ENCODE data around the gene ZNF664.

The ZNF664 gene

DNA sequence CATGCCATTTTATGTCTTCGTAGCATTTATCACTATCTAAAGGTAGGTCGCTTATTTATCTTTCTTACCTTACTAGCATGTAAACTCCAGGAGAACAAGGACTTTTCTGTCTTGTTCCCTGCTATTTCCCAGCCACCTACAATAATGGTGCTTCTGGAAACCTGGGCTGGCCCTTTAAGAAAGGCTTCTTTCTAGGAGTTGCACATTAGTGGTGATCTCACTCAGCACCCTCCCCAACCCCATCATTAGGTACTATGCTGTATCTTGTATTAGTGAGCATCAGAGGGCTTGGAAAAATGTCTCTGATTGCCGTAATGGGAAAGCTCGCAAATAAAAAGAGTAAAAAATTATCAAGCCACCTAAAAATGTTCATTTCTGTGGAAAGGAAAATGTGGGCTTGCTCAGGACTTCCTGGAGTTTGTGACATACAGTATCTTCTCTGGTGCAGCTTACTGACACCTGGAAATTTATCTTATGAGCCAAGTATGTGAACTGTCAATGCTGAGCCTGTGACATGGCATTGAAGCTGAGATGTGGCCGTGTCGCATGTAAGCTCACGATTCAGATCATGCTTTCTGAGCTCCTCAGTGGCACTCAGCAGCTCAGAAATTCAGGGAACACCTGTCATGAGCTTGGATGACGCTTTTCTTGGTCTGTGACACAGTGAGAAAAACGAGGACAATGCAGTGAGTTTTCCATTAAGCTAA lies 12.8 kb upstream of the ZNF664 start:
- no peak for FAIRE-seq

DNA sequence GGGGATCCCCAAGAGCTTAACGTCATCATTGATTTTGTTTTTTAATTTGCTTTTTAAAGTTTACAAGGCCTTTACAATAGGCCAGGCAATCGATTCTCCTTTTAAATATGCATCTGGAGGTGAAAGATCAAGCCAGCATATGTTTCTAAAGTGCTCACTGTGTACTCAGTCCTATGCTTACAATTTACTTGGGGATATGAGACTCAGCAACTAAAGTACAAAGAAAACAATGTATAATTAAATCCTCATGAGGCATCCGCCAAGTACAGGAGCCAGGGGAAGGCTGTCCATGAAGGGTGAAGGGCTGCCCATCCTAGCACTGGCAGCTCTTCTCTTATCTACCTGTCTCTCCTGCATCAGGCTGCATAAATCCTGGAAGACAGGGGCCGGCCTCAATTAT lies 12.2 kb upstream of the ZNF664 start:
- FAIRE-seq, result no peak

DNA sequence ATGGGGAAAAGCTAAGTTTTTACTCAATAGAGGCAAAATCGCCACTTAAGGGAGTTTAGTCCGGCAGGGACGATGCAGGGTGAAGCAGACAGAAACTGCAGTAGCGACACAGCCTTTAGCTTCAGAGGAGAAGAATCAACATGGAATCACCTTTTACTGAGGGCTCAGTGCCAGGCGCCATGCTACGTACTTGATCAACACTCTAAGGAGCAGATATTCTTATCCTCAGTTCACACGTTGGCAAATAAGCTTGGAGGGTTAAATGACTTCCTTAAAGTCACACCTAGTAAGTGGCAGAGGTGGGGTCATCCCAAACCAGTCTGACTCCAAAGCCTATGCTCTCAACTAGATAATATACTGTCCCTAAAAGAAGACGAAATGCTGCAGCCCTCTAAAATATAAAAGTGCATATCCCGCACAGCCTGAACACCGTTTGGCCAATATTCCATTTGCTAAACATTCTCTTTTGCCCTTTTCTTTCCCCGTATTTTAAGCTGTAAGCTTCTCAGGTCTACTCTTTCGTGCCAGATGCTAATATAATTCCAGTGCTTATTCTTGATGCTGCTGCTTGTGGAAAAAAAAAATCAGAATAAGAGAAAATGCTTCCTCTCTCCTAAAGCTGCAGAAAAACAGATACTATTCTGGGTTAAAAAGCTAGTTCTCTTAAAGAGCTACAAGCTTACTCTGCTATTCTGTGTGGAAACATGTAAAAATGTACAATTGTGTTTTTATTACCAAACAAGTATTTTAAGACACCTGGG lies 11.2 kb upstream of the ZNF664 start:
- FAIRE-seq, result no peak

DNA sequence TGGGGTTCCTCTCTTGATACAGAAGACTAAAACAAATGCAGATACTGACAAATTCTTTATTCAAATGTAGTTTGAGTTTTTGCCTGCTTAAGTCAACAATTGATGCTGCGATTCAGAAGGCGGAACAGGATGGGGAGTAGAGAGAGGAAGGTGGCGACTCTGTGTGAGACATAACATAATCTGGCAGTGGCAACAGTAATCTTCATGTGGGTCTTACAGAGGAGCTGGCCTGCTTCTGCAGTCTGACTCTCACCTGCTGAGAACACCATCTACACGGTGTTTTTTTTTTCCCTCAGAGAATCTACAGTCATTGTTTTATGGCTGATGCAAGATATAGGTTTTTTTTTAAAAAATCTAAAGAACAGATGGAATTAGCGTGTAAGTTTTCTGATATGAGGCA lies 10.5 kb upstream of the ZNF664 start:
- FAIRE-seq, result no peak

DNA sequence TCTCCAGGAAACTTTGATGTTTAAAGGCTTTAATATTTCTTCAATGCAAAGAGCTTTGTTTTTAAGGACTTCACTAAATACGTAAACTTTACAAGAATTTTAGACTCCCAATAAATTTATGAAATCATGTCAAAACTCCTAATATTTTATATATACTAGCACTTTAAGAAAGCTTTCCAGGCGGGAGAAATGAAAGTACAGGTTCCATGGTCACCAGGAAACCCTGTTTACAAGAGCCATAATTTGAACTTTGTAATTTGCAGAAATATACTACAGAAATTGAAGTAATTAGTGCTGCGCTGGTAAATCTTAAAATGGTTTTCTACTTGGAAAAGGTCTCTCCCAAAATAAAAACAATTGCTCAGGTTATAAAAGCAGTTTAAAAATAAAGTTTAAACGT lies 9.2 kb upstream of the ZNF664 start:
- FAIRE-seq, result no peak

DNA sequence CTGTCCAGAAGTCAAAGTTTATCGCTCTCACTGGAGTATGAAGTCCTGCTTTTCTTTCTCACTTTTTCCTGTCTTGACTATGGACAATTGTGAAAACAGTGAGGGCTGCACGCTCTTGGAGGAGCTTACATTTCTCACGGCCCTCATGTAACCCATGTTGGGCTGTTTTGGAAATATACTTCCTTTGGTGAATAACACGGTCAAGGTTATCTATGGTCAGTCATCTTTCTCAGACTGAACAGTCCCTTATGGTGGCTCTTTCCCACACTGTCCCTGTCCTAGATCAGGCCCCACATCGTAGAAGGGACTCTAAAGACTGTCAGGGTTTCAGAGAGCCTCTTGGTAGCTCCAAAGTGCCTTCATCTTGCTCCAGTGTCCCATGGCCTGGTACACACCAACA lies 7.6 kb upstream of the ZNF664 start:
- no peak for FAIRE-seq

DNA sequence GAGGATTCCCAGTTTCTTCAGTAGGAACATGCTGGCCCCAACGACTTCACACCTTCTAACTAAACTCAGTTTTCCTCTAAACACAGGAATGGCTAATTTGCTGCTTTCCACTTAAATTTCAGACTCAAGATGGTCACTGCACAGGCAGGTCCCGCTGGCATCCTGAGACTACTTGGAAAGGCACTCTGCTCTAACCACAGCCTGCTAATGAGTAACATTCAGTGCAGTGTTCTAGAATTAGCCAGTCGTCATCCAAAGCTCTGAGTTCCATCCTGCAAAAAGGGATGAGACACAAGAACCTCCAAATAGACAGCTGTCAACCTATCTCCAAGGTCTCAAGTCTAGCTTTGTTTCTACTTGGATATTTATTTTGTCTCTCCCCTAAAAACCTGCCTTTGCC lies 6.4 kb upstream of the ZNF664 start:
- FAIRE-seq, result no peak

DNA sequence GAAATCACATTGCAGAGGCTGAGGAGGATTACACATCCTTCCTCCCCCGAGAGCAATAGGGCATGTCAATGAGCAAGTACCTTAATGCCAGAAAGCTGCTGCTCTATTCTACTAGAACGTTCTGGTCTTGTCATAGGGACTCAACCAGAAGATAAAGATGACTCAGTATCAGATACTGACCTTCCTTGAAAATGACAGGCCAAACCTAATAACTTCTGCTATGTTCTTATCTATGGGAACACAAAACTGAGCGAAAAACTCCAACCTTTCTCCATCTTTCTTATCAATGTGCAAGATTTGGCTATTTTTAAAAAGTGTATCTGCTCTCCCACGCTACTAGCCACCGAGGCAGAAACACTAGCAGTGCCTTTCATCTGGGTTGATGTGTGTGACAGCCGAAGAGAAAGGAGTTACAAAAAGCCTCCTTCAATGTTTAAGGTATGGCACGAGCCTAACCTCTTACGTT lies 5.9 kb upstream of the ZNF664 start:
- FAIRE-seq, result no peak

DNA sequence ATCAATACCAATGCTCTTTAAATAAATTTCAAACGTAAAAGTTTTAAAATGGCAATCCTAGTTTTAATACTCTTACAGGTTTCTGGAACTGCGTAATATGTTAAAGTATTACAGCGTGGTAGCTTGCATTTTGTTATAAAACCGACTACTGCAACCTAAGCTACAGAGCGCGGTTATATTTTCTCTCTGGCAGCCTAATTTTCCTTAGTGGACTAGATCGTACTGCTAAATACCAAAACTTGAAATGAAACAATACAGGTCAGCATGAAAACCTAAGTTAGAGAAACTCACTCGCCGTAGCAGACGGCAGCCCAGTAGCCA lies 1.6 kb upstream of the ZNF664 start:
- no peak for FAIRE-seq

DNA sequence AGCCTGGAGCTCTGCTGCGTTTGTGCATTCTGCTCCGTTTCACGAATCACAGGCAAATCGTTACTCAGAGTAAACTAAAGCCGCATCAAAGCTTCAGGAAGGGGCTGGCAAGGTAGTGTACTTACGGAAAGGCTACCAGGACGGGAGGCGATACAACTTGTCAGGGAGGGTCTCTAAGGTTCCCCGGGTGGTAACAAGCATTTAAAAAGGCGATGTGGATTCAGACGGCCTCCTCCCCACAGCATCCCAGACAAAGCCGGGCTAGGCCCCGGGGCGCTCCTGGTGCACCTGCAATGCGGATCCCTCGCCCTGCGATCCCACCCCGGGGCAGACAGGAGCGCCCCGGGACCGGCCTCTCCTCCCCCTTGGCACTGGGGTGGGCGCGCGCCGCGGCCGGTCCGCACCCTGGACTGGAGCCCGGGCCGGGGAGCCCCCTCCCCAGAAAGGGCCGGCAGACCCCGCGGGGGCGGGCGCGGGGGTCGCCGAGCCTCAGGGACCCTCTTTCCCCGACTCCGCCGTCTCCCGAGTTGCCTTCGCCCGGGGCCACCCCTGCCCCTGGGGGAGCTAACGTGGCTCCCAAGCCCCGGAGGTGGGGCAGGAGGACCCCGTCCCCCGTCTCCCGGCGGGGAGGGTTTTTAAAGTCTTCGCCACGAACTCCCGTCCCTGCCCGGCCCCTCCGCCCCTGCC lies 1.1 kb upstream of the ZNF664 start:
- FAIRE-seq, result no peak

DNA sequence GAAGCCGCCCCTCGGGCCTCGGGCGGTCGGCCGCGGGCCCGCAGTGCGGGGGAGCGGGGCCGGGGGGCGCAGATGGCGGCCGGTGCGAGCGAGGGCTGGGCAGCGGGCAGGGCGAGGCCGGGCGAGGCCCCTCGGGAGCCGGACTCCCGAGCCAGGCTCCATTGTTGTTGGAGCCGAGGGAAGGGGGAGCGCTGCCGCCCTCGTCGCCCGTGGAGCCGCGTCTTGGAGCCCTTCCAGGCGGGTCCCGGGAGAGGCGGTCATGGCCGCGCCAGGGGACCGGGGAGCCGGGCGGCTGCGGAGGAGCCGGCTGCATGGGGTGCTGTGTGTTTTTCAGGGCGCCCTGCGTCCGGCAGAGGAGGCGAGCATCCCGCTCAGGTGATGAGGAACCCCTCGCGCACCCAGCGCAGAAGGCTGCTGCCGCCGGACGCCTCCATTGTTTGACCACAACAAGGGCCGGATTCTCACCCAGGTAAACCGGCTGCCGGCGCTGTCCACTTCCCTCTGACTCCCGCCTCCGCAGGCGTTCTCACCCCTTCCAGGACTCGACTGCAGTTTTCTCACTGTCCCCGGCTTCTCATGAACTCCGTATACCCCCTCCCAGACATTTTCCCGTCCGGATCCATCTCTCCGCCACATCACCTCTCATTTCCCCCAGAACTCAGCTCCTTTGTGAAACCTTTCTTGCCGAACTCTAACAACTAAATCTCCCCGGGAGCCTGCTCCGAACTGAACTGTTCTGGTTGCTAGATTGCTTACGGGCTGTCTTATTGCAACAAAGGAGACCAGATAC lies 732 bp downstream of the ZNF664 start:
- FAIRE-seq, result no peak

DNA sequence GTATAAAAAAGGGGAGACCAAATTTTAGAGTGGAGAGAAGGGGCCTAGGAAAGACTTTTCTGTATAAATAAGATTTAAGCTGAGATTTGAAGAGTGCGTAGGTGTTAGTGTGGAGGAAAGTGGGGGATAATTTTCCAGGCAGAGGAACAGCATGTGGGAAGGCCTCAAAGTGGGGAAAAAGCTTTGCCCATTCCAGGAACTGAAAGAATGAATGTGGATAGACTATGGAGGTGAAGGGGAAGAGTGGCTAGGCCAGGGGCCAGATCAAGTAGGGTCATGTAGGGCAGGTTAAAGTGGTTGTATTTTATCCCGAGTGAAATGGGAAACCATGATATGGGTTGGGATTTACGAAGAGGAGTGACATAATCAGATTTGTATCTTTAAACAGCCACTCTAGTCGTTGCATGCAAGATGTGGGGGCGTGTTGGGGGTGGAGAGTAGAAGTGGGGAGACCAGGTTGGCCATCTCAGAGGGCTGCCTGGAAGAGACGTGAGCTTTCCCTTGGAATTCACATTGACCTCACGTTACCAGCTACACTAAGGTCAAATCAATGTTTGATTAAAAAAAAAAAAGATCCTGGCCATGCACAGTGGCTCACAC lies 3.3 kb downstream of the ZNF664 start:
- FAIRE-seq, result no peak

DNA sequence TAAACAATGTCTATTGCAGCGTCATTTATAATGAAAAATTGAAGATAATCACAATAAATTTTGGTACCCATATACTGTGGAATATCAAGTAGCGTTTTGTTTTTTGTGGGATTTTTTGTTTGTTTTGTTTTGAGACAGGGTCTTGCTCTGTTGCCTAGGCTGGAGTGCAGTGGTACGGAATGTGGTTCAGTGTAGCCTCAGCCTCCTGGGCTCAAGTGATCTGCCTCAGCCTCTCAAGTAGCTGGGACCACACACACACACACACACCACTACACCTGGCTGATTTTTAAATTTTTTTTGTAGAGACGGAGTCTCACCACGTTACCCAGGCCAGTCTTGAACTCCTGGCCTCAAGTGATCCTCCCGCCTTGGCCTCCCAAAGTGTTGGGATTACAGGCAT lies 6.6 kb downstream of the ZNF664 start:
- no peak for FAIRE-seq

DNA sequence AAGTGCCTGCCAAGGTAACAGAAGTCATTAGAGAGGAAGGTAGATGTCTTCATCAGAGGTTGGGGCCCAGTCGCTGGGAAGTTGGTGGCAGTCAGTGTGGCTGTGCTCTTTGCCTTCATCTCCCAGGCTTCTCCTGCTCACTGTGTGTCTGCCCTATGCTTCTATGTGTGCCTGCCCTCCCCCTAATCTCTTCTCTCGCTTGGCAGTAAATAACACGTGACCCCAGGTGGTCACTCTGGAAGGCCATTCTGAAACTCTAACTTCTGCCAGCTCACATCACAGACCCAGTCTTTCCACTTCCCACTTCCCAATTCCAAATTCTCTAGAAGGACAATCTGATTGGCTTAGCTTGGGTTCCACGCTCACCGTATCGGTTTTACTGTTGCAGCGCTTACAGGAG lies 9.3 kb downstream of the ZNF664 start:
- FAIRE-seq, result no peak

DNA sequence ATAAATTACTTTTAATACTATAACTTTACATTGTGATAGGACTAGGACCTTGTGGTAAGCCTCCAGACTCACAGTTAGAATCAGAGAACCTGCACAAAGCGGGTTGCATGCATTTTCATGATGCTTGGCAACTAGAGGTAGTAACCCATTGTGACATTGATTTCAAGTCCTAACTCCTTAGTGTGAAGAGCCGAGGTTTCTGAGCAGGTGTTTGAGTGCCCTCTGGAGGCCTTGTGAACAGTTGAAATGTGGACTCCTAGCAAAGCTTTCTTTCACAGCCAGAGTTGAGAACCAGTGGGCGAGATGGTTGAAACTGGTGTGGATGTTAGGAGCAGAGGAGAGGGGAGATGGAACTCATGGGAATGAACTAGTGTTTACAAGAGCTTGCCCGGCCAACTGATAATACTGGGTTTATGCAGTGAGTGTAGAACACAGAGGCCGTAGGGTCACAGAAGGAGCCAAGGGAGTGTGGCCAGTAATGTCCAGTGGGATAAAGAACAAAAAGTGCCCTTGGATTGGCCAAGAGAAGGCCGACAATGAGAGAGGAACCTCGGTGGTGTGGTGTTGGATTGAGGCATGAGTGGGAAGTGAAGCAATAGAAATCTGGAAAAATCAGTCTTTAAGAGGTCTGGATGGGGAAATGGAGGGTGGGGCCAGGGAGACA lies 10.9 kb downstream of the ZNF664 start:
- FAIRE-seq, result no peak

DNA sequence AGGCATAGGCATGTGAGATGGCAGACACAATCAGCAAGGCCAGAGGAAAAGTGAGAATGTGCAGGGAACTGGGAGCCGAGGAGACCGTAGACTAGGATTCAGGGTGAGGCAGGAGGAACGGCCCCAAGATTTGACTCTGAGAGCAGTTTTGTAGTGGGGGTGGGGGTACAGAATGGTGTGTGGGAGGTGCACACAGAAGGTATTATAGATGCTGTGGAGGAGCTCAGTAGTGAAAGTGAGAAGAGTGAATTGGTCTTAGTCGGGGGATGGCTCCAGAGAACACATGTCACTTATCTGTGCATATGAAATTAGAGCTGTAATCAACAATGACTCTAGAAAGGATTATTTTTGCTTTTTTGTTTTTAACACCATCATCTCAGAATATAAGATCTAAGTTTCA lies 11.9 kb downstream of the ZNF664 start:
- no peak for FAIRE-seq

DNA sequence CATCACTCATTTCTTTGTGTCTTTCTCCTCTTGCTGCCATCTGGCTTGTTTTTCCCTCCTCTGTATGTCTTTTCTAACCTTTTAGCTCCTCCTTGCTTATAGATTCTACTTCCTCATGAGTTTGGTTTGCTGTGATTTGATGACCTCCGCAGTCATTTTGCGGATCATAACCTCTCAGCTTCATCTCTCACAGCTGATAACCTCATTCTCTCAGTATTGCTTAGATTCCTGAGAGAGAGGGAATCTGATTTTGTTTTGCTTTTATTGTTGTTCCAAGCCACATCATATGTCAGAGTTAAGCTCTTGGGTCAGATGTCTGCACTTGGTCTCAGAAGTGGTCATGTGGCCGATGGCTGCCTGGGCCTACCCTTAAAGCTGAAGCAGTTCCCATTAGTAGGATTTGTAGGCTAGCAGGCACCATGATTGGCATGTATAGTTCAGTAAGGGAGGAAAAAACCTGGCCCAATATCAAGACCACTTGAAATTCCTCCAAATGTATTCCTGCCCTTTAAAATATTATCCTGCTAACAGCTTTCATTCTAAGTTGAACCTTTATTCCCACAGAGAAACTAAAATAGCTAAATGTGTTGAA lies 13.5 kb downstream of the ZNF664 start:
- no peak for FAIRE-seq

DNA sequence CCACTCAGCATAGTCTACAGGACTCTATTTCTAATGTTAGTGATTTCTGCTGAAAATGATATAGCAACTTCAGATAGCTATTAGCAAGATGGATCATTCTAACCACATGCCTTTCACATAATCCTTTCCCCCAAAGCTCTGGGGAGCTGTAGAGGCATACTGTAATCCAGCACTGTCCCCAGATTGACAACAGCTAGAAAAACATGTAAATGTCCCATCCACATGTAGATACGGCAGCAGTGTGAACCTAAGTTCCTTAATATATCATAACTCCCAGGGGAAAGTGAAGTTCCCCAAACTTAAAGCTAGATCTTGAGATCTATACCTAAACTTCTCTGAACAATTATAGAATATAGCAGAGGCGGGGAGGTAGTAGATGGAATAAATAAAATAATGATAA lies 14.0 kb downstream of the ZNF664 start:
- FAIRE-seq, result no peak

DNA sequence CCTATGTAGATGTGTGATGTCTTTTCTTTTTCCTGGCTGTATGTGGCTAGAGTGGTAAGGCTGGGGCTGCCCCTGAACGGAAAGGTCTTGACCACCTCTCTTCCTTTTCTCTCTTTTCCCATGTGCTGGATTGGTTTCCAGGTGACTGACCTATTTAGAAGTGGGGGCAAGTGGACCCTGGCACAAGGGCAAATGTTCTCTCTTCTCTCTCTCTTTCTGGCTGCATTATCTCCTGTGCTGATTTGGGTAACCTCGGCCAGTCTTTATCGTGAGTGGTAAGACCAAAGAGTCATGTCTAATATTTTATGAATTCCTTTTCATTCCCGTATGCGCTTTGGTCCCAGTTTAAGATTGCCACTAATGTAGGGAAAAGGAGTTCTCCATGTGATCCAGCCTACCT lies 16.2 kb downstream of the ZNF664 start:
- no peak for FAIRE-seq

DNA sequence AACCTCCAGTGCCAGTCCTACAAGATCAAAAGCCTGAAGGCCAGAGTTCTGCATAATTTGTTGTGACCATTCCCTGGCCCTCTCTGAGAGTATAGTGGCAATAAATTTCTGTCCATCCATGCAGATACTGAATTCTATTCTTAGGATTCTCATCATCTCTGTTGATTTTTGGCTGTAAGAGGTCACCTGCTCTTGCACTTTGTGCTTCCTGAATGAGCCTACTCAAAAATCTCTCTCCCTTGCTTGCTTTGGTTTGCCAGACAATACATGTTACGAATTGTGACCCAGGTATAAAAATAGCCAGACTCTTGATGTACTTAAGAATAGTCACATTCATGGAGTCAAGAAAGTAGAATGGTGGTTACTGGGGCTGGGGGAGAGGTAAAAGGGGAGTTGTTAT lies 16.7 kb downstream of the ZNF664 start:
- FAIRE-seq, result no peak

DNA sequence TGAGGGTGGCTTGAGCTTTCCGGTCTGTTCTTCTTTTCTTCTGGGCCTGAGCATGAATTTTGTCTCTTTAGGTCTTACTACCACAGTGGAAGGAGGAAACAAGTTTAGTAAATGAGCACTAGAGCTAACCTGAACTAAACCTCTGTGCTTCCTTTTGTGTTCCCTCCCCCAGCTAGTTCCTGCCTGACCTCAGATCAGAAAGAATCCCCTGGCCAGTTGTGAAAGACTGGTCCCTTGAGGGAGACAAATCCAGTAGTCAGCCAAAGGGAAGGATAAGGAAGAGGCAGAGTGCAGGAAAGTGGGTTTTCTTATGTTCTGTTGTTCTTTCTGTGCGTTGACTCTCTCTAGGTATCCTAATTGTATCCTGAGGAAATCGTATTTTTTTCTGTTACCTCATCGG lies 17.5 kb downstream of the ZNF664 start:
- no peak for FAIRE-seq

DNA sequence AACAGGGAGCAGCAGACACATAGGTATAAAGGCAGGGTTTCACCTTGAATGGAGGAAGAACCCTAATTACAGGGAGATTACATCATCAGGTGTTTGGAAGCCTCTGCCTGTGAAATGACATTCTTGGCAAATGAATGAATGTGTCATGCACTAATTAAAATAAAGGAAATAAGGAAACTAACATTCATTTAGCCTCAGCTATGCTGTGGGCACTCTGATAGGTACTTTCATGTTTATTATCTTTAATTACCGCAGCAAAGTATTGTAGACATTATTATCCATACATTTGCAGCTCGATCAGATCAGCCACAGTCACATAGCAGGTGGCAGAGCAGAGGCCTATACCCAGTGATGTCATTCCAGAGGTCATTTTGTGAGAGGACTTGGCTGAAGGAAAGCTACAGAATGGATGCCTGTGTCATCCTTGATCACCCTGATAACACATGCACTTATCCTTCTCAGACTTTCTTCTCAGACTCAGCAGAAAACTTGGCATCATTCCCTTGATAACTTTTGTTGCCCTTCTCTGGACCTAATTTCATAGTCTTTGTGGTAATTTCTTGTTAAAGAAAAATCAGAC lies 18.4 kb downstream of the ZNF664 start:
- FAIRE-seq, result no peak

All from colon (tissue), 2 donors.